ENCODE results near the gene C7orf25. TPM values are rescaled to one million over a fixed set of nuclear protein-coding genes. Genes with fewer than 3 reads are reported as not detected.

C7orf25 gene
- total RNA-seq = 1 to 10 TPM; 3.9 to 5.2 (median 5.1) TPM
- 5.9 TPM for total RNA-seq (2013)

- no peaks in the 10 kb centered on the region for H3K27me3 ChIP-seq (ENCODE audit: control insufficient read depth, insufficient read depth, low read length)
- Mint-ChIP-seq H3K9me3 (no peaks in the 10 kb centered on the region), H3K36me3 (no peaks in the 10 kb centered on the region), H3K4me3 (peak within 1 kb of the TSS; percentile 97), H3K27ac (peak within 1 kb of the TSS; percentile 88 to 95), H3K4me1 (peaks cover 56 to 58% of the 10 kb centered on the region in 2 donors), H3K27me3 (ENCODE audit: low read depth in 2 of 2) (no peaks in the 10 kb centered on the region)
- H3K36me3 ChIP-seq (ENCODE audit: control insufficient read depth, insufficient read depth, low read length) = peaks cover 14% of the 10 kb centered on the region
- intact Hi-C loops (cut with micrococcal nuclease) = loop anchor here (1.0 kb wide), 1 partner anchor 21 kb away; the partner anchor contains the start of genes MRPL32 and PSMA2
- peak within 1 kb of the TSS; percentile 55 for H3K4me3 ChIP-seq (ENCODE audit: low read length)
- DNase-seq (peak; percentile 93 to 97), ATAC-seq (peak; percentile 83 to 96 (median 94))
- WGBS (ENCODE audit: insufficient coverage) = under 1% methylated on average over 95 of the region's 95 CpGs
- H3K27ac ChIP-seq (ENCODE audit: low read length) = peak within 1 kb of the TSS; percentile 48
- H3K9me3 ChIP-seq (ENCODE audit: control insufficient read depth, insufficient read depth, low read length) = no peaks in the 10 kb centered on the region
- no peak for TF ChIP-seq CTCF (IDR thresholded peaks at IDR 0.05)
- H3K4me1 ChIP-seq (ENCODE audit: control insufficient read depth, insufficient read depth, low read length) = peaks cover 9% of the 10 kb centered on the region
These were observed at the start of gene C7orf25 for GRCh38 chr7:42911454-42912447. TSS of gene C7orf25 (minus strand) at chr7:42912070. CDS start at chr7:42910900, 1,170 bp downstream.

- DNase-seq = no peak
- intact Hi-C loops (cut with micrococcal nuclease) = no loop called here
- no peak overlapping the region for H3K27ac ChIP-seq (ENCODE audit: low read length)
- no peaks in the 10 kb centered on the region for H3K9me3 ChIP-seq (ENCODE audit: control insufficient read depth, insufficient read depth, low read length)
- no peaks in the 10 kb centered on the region for H3K36me3 Mint-ChIP-seq
- H3K4me1 ChIP-seq (ENCODE audit: control insufficient read depth, insufficient read depth, low read length) = no peaks in the 10 kb centered on the region
- 17% methylated on average over 2 of the region's 2 CpGs for WGBS (ENCODE audit: insufficient coverage)
- no peak overlapping the region for H3K4me3 Mint-ChIP-seq
- H3K4me1 Mint-ChIP-seq = no peaks in the 10 kb centered on the region
- H3K27me3 Mint-ChIP-seq (ENCODE audit: low read depth in 2 of 2) = peaks cover 15 to 58% of the 10 kb centered on the region in 2 donors
- peaks cover 2% of the 10 kb centered on the region in 2 donors for H3K9me3 Mint-ChIP-seq
- peaks cover 2% of the 10 kb centered on the region for H3K27me3 ChIP-seq (ENCODE audit: control insufficient read depth, insufficient read depth, low read length)
- no peak overlapping the region for H3K4me3 ChIP-seq (ENCODE audit: low read length)
- TF ChIP-seq CTCF (IDR thresholded peaks at IDR 0.05) = no peak
- no peak overlapping the region for H3K27ac Mint-ChIP-seq
- H3K36me3 ChIP-seq (ENCODE audit: control insufficient read depth, insufficient read depth, low read length) = no peaks in the 10 kb centered on the region
- no peak for ATAC-seq
These were observed 49.3 kb upstream of the C7orf25 start for GRCh38 chr7:42961170-42961569.

GRCh38 chr7:42960762-42961161 is 48.9 kb upstream of the C7orf25 start:
- Mint-ChIP-seq H3K9me3 (peaks cover 2% of the 10 kb centered on the region in 2 donors), H3K27me3 (ENCODE audit: low read depth in 2 of 2) (peaks cover 15 to 55% of the 10 kb centered on the region in 2 donors), H3K27ac (no peak overlapping the region), H3K4me3 (no peak overlapping the region), H3K36me3 (no peaks in the 10 kb centered on the region), H3K4me1 (no peaks in the 10 kb centered on the region)
- intact Hi-C loops (cut with micrococcal nuclease) = no loop called here
- Histone ChIP-seq H3K4me3 (ENCODE audit: low read length) (no peak overlapping the region), H3K4me1 (ENCODE audit: control insufficient read depth, insufficient read depth, low read length) (no peaks in the 10 kb centered on the region), H3K27me3 (ENCODE audit: control insufficient read depth, insufficient read depth, low read length) (peaks cover 2% of the 10 kb centered on the region), H3K27ac (ENCODE audit: low read length) (no peak overlapping the region), H3K9me3 (ENCODE audit: control insufficient read depth, insufficient read depth, low read length) (no peaks in the 10 kb centered on the region), H3K36me3 (ENCODE audit: control insufficient read depth, insufficient read depth, low read length) (no peaks in the 10 kb centered on the region)
- ATAC-seq (no peak), DNase-seq (no peak)
- TF ChIP-seq CTCF (IDR thresholded peaks at IDR 0.05) = no peak
- WGBS (ENCODE audit: insufficient coverage) = 41% methylated on average over 2 of the region's 2 CpGs

Measured in natural killer cell (primary cell).